Dendritic cell treated with granulocyte-macrophage colony-stimulating factor and Interleukin-4, amounts not matched to agents 40 ng/mL and 50 ng/mL, for 4 days (primary cell): ENCODE results near the gene DNAJC17.

Source experiments
- H3K27ac Mint-ChIP-seq: one replicate; pipeline ENCODE4 v1.8.0; 2022; ENCODE audit warnings: mild to moderate bottlenecking, mixed read lengths
- H3K27me3 Mint-ChIP-seq: one replicate; pipeline ENCODE4 v1.8.0; 2022; ENCODE audit warnings: mild to moderate bottlenecking, mixed read lengths
- H3K36me3 Mint-ChIP-seq: one replicate; pipeline ENCODE4 v1.8.0; 2022; ENCODE audit warnings: low read depth, mixed read lengths
- H3K4me1 Mint-ChIP-seq: one replicate; pipeline ENCODE4 v1.8.0; 2022; ENCODE audit warnings: low read depth, mixed read lengths
- H3K4me3 Mint-ChIP-seq: one replicate; pipeline ENCODE4 v1.8.0; 2022; ENCODE audit warnings: mild to moderate bottlenecking, moderate library complexity, mixed read lengths
- H3K9me3 Mint-ChIP-seq: one replicate; pipeline ENCODE4 v1.8.0; 2022; ENCODE audit warnings: mixed read lengths
- intact Hi-C: fragments of 100-400 bp; cut with micrococcal nuclease; formaldehyde crosslinking; loops from one replicate; pipeline ENCODE4 v1.15.0; 2022

DNAJC17 gene

GRCh38 chr15:40773902-40774301 is 33.4 kb downstream of the DNAJC17 start:
- intact Hi-C loops, result no loop called here
- Mint-ChIP-seq H3K4me3 (no peak overlapping the region), H3K36me3 (peaks cover 95% of the 10 kb centered on the region), H3K4me1 (peaks cover 39% of the 10 kb centered on the region), H3K9me3 (no peaks in the 10 kb centered on the region), H3K27ac (peak overlapping the region; percentile 18), H3K27me3 (peaks cover 3% of the 10 kb centered on the region)

- Mint-ChIP-seq H3K27me3 (peaks cover 3% of the 10 kb centered on the region), H3K27ac (peak overlapping the region; percentile 18), H3K4me3 (no peak overlapping the region), H3K36me3 (peaks cover 97% of the 10 kb centered on the region), H3K9me3 (no peaks in the 10 kb centered on the region), H3K4me1 (peaks cover 43% of the 10 kb centered on the region)
- intact Hi-C loops, result no loop called here
These were observed 33.8 kb downstream of the DNAJC17 start for GRCh38 chr15:40773496-40773895.

- peaks cover 97% of the 10 kb centered on the region for H3K36me3 Mint-ChIP-seq
- H3K4me3 Mint-ChIP-seq, result no peak overlapping the region
- H3K9me3 Mint-ChIP-seq, result no peaks in the 10 kb centered on the region
- H3K4me1 Mint-ChIP-seq, result peaks cover 45% of the 10 kb centered on the region
- no peak overlapping the region for H3K27ac Mint-ChIP-seq
- peaks cover 3% of the 10 kb centered on the region for H3K27me3 Mint-ChIP-seq
- intact Hi-C loops, result no loop called here
These were observed 35.3 kb downstream of the DNAJC17 start for GRCh38 chr15:40772014-40772413.

- H3K4me3 Mint-ChIP-seq, result no peak overlapping the region
- peaks cover 3% of the 10 kb centered on the region for H3K27me3 Mint-ChIP-seq
- H3K9me3 Mint-ChIP-seq, result no peaks in the 10 kb centered on the region
- peaks cover 37% of the 10 kb centered on the region for H3K4me1 Mint-ChIP-seq
- intact Hi-C loops, result no loop called here
- peaks cover 97% of the 10 kb centered on the region for H3K36me3 Mint-ChIP-seq
- H3K27ac Mint-ChIP-seq, result no peak overlapping the region
These were observed 36.0 kb downstream of the DNAJC17 start for GRCh38 chr15:40771242-40771641.

GRCh38 chr15:40770147-40770721 is 37.0 kb downstream of the DNAJC17 start:
- intact Hi-C loops, result no loop called here
- Mint-ChIP-seq H3K4me3 (no peak overlapping the region), H3K27me3 (peaks cover 3% of the 10 kb centered on the region), H3K4me1 (peaks cover 45% of the 10 kb centered on the region), H3K27ac (peak overlapping the region; percentile 82), H3K9me3 (no peaks in the 10 kb centered on the region), H3K36me3 (peaks cover 87% of the 10 kb centered on the region)

GRCh38 chr15:40769274-40770146 is 37.8 kb downstream of the DNAJC17 start, which contains the start of gene C15orf62:
Gene C15orf62, plus strand, starts transcription at chr15:40769980. Its CDS starts 516 bp downstream, at chr15:40770496.
- no peaks in the 10 kb centered on the region for H3K9me3 Mint-ChIP-seq
- peaks cover 3% of the 10 kb centered on the region for H3K27me3 Mint-ChIP-seq
- intact Hi-C loops, result loop anchor here (5.0 to 10.0 kb wide), 2 partner anchors 38 to 205 kb away; partner anchors contain the start of genes CCDC32, DNAJC17, RPUSD2 and ZFYVE19
- H3K4me3 Mint-ChIP-seq, result peak within 1 kb of the TSS; percentile 43
- H3K4me1 Mint-ChIP-seq, result peaks cover 52% of the 10 kb centered on the region
- peaks cover 80% of the 10 kb centered on the region for H3K36me3 Mint-ChIP-seq
- peak within 1 kb of the TSS; percentile 82 for H3K27ac Mint-ChIP-seq

- H3K9me3 Mint-ChIP-seq, result no peaks in the 10 kb centered on the region
- peaks cover 60% of the 10 kb centered on the region for H3K4me1 Mint-ChIP-seq
- H3K27me3 Mint-ChIP-seq, result peaks cover 3% of the 10 kb centered on the region
- H3K36me3 Mint-ChIP-seq, result peaks cover 72% of the 10 kb centered on the region
- intact Hi-C loops, result loop anchor here (5.0 to 10.0 kb wide), 2 partner anchors 39 to 204 kb away; partner anchors contain the start of genes CCDC32, DNAJC17, RPUSD2 and ZFYVE19
- H3K27ac Mint-ChIP-seq, result peak overlapping the region; percentile 82
- peak overlapping the region; percentile 31 for H3K4me3 Mint-ChIP-seq
These were observed 38.6 kb downstream of the DNAJC17 start for GRCh38 chr15:40768521-40769273.

GRCh38 chr15:40767838-40768500 is 39.3 kb downstream of the DNAJC17 start:
- Mint-ChIP-seq H3K27ac (no peak overlapping the region), H3K27me3 (peaks cover 3% of the 10 kb centered on the region), H3K4me3 (no peak overlapping the region), H3K4me1 (peaks cover 62% of the 10 kb centered on the region), H3K9me3 (no peaks in the 10 kb centered on the region), H3K36me3 (peaks cover 64% of the 10 kb centered on the region)
- intact Hi-C loops, result loop anchor here (5.0 to 10.0 kb wide), 2 partner anchors 39 to 203 kb away; partner anchors contain the start of genes CCDC32, DNAJC17, RPUSD2 and ZFYVE19

- H3K36me3 Mint-ChIP-seq, result peaks cover 56% of the 10 kb centered on the region
- intact Hi-C loops, result loop anchor here (5.0 to 10.0 kb wide), 2 partner anchors 40 to 202 kb away; partner anchors contain the start of genes CCDC32, DNAJC17, RPUSD2 and ZFYVE19
- H3K27me3 Mint-ChIP-seq, result peaks cover 3% of the 10 kb centered on the region
- peaks cover 63% of the 10 kb centered on the region for H3K4me1 Mint-ChIP-seq
- H3K27ac Mint-ChIP-seq, result no peak overlapping the region
- no peak overlapping the region for H3K4me3 Mint-ChIP-seq
- H3K9me3 Mint-ChIP-seq, result no peaks in the 10 kb centered on the region
These were observed 40.1 kb downstream of the DNAJC17 start for GRCh38 chr15:40766906-40767837.

- Mint-ChIP-seq H3K9me3 (no peaks in the 10 kb centered on the region), H3K4me1 (peaks cover 63% of the 10 kb centered on the region), H3K27ac (no peak overlapping the region), H3K27me3 (peaks cover 3% of the 10 kb centered on the region), H3K36me3 (peaks cover 48% of the 10 kb centered on the region), H3K4me3 (no peak overlapping the region)
- intact Hi-C loops, result loop anchor here (5.0 to 10.0 kb wide), 2 partner anchors 41 to 202 kb away; partner anchors contain the start of genes CCDC32, DNAJC17, RPUSD2 and ZFYVE19
These were observed 41.0 kb downstream of the DNAJC17 start for GRCh38 chr15:40766194-40766815.

GRCh38 chr15:40764629-40765103 is 42.6 kb downstream of the DNAJC17 start:
- Mint-ChIP-seq H3K4me1 (peaks cover 48% of the 10 kb centered on the region), H3K36me3 (peaks cover 31% of the 10 kb centered on the region), H3K4me3 (peak overlapping the region; percentile 77), H3K27me3 (peaks cover 2% of the 10 kb centered on the region), H3K9me3 (no peaks in the 10 kb centered on the region), H3K27ac (peak overlapping the region; percentile 80)
- intact Hi-C loops, result loop anchor here (5.0 to 10.0 kb wide), 2 partner anchors 43 to 200 kb away; partner anchors contain the start of genes CCDC32, DNAJC17, RPUSD2 and ZFYVE19
